ENCODE results near the gene GOLGA8M.
"Not testable (repeated sequence)": the region's sequence is repeated elsewhere in the genome, so short reads cannot be mapped to it uniquely, and the experiment has no call there.

- TF ChIP-seq POLR2AphosphoS5 (IDR thresholded peaks at IDR 0.05; ENCODE audit: low read depth, low read length); TAF1 (IDR thresholded peaks at IDR 0.05; ENCODE audit: borderline replicate concordance, low read depth, low read length): not testable (repeated sequence)
Observed at GRCh38 chr15:28664575-28664974, 47.6 kb downstream of the GOLGA8M start.
